Measurements from ENCODE around the gene COBLL1. TPM values are rescaled to one million over a fixed set of nuclear protein-coding genes. Genes with fewer than 3 reads are reported as not detected.

The COBLL1 gene
- total and polyA plus RNA-seq, 3 experiments from 2014 or later = not detected

DNA sequence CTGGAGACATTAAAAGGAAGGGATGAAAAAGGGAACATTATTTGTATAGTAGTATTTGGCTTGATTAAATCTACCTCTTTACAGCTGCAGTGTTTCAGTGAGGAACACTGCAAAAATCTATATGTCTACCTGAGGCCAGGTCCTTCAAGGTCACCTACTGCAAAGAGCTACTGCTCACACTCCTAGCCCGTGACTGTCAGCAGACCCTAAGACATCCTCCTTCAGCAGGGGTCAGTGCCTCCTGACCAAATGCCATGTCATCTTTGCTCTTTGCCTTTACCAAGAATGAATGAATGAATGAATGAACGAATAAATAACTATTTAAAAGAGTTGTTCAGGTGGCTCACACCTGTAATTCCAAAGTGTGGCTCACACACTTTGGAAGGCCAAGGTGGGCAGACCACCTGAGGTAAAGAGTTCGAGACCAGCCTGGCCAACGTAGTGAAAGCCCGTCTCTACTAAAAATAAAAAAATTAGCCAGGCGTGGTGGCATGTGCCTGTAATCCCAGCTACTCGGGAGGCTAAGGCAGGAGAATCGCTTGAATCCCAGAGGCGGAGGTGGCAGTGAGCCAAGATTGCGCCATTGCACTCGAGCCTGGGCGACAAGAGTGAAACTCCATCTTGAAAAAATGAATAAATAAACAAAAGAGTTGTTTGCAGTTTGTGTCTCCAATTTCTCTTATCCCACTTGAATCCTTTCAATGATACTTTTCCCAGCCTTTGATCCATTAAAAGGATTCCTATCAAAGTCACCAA is 136.0 kb downstream of the COBLL1 start:
- Histone ChIP-seq H3K4me3 (ENCODE audit: low read length) (no peak overlapping the region), H3K4me1 (ENCODE audit: insufficient read depth, low read length) (no peaks in the 10 kb centered on the region), H3K27me3 (ENCODE audit: insufficient read depth, low read length, poor library complexity, severe bottlenecking) (no peaks in the 10 kb centered on the region), H3K27ac (ENCODE audit: low read depth, low read length) (no peak overlapping the region), H3K9me3 (ENCODE audit: low read length) (no peaks in the 10 kb centered on the region), H3K36me3 (ENCODE audit: insufficient read depth, low read length) (no peaks in the 10 kb centered on the region)
- no peaks in the 10 kb centered on the region for H3K4me1 Mint-ChIP-seq
- no peak for DNase-seq
- no peaks in the 10 kb centered on the region for H3K36me3 Mint-ChIP-seq
- H3K4me3 Mint-ChIP-seq = no peak overlapping the region
- H3K27ac Mint-ChIP-seq = no peak overlapping the region
- H3K9me3 Mint-ChIP-seq = peaks cover 0 to 3% (median 2%) of the 10 kb centered on the region in 5 donors
- POLR2A ChIA-PET = no interaction called here
- CTCF ChIA-PET = no interaction called here
- H3K27me3 Mint-ChIP-seq = no peaks in the 10 kb centered on the region

DNA sequence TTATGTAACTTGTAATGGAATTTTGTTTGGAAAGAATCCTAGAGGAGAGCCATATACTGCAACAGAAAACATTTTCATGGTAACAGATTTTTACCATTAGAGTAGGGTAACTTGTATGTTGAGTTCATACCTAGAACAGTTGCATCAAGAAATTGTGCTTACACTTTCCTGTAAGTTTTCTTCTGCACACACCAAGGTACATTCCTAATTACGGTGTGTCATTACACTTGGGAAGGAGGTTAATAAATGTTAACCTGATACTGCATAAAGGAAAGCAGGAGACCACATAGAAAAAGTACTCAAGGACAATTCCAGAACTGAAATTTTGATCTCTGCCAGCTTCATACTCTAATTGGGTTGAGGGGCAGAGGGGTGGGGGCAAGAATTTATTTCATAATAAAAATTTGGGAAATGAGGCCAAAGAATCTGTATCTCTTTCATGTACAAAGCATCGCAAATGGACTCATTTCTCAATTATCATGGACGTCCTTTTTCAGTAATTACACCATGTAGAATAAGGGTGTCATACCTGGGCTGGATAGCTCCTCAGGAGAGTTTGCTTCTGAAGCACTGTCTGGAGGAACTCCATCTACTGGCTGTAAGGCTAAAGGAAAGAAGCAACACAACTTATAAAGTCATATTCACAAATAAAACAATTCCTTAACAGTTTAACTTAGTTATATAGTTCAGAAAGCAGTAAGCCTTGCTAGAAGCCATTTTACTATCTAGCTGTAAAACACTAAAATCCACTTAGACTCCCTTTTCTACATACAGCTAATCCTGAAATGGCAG is 137.5 kb downstream of the COBLL1 start:
- Mint-ChIP-seq H3K27ac (no peak overlapping the region), H3K36me3 (no peaks in the 10 kb centered on the region), H3K9me3 (peaks cover 0 to 3% (median 2%) of the 10 kb centered on the region in 5 donors), H3K4me3 (no peak overlapping the region), H3K27me3 (no peaks in the 10 kb centered on the region), H3K4me1 (no peaks in the 10 kb centered on the region)
- CTCF ChIA-PET = no interaction called here
- Histone ChIP-seq H3K36me3 (ENCODE audit: insufficient read depth, low read length) (no peaks in the 10 kb centered on the region), H3K27ac (ENCODE audit: low read depth, low read length) (no peak overlapping the region), H3K27me3 (ENCODE audit: insufficient read depth, low read length, poor library complexity, severe bottlenecking) (no peaks in the 10 kb centered on the region), H3K4me3 (ENCODE audit: low read length) (no peak overlapping the region), H3K9me3 (ENCODE audit: low read length) (no peaks in the 10 kb centered on the region), H3K4me1 (ENCODE audit: insufficient read depth, low read length) (no peaks in the 10 kb centered on the region)
- DNase-seq = no peak
- POLR2A ChIA-PET = no interaction called here

DNA sequence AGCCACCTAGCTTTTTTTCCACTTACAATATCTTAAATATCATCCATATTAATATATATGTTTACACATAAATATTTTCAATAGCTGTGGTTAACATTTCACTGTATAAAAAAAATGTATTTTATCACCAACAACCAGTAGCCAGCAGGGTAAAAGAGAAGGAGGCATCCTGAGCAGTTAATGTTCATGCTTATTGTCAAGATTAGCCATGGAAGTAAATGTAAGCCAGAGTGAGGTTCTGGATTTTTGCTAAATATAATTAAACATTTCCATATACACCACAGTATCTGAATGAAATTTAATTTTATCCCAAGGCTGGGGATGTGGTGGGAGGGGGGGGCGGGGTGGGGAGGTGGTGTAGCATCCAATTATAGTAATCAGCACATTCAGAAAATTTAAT is 140.1 kb downstream of the COBLL1 start:
- Mint-ChIP-seq H3K9me3 (peaks cover 0 to 6% (median 3%) of the 10 kb centered on the region in 5 donors), H3K27ac (no peak overlapping the region), H3K27me3 (no peaks in the 10 kb centered on the region), H3K4me3 (no peak overlapping the region), H3K36me3 (no peaks in the 10 kb centered on the region), H3K4me1 (no peaks in the 10 kb centered on the region)
- Histone ChIP-seq H3K4me1 (ENCODE audit: insufficient read depth, low read length) (no peaks in the 10 kb centered on the region), H3K36me3 (ENCODE audit: insufficient read depth, low read length) (no peaks in the 10 kb centered on the region), H3K4me3 (ENCODE audit: low read length) (no peak overlapping the region), H3K27ac (ENCODE audit: low read depth, low read length) (no peak overlapping the region), H3K27me3 (ENCODE audit: insufficient read depth, low read length, poor library complexity, severe bottlenecking) (no peaks in the 10 kb centered on the region), H3K9me3 (ENCODE audit: low read length) (no peaks in the 10 kb centered on the region)
- DNase-seq = no peak
- ChIA-PET CTCF (no interaction called here), POLR2A (no interaction called here)

DNA sequence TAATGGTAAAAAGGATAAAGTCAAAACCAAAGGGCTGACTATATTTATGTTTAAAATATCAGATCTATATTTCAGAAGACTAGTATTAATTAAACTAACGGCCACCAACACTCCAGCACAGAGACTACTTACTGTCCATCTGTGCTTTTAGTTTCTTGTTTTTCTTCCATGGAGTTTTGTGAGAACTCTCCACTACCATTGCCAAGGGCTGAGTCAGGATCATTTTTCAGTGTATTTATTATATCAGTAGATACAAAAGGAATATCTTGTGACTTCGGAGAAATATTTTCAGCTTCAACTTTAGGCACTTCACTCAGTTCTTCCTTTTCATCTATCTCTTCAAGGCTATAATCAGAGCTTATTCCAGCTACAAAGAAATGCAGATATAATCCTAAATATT is 141.2 kb downstream of the COBLL1 start:
- CTCF ChIA-PET = no interaction called here
- H3K9me3 Mint-ChIP-seq = peaks cover 0 to 8% (median 2%) of the 10 kb centered on the region in 5 donors
- H3K4me3 Mint-ChIP-seq = no peak overlapping the region

DNA sequence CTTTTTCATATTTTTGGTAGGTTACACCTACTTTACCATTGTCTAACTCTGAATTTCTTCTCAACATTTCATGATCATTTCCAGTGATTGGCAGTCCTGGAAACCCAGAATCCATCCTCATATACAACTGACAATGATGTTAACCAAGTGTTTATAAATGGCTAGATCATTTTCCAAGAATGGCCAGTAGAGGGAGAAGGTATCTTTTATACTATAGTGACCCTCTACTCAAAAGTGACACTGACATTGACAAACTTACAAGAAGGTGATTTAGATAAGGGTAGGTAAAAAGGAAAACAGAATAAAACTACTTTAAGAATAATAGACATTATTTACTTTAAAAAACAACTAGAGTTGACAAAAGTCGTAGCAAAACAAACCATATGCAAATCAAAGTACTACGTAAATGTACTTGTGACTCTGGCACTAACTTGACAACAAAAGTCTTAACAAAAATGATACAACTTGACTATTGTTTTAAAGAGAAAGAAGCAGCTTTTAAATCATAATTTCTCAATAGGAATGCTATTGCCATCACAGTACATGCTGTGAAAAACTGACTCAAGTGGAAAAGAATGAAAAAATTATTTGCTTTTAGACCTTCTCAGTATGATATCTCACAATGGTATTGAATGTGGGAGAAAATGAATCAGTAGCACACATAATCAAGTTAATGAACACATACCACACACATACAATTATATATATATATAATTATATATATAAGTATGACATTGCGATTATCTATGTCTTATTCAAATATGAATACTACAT is 143.7 kb downstream of the COBLL1 start:
- ChIA-PET CTCF (no interaction called here), POLR2A (no interaction called here)
- no peaks in the 10 kb centered on the region for H3K36me3 ChIP-seq (ENCODE audit: insufficient read depth, low read length)
- H3K4me1 Mint-ChIP-seq = no peaks in the 10 kb centered on the region
- DNase-seq = no peak
- H3K27ac ChIP-seq (ENCODE audit: low read depth, low read length) = no peak overlapping the region
- H3K9me3 ChIP-seq (ENCODE audit: low read length) = no peaks in the 10 kb centered on the region
- no peak overlapping the region for H3K4me3 ChIP-seq (ENCODE audit: low read length)
- H3K36me3 Mint-ChIP-seq = no peaks in the 10 kb centered on the region
- no peaks in the 10 kb centered on the region for H3K4me1 ChIP-seq (ENCODE audit: insufficient read depth, low read length)
- H3K27ac Mint-ChIP-seq = no peak overlapping the region
- no peaks in the 10 kb centered on the region for H3K27me3 ChIP-seq (ENCODE audit: insufficient read depth, low read length, poor library complexity, severe bottlenecking)
- H3K9me3 Mint-ChIP-seq = peaks cover 0 to 8% (median 3%) of the 10 kb centered on the region in 5 donors
- no peaks in the 10 kb centered on the region for H3K27me3 Mint-ChIP-seq
- H3K4me3 Mint-ChIP-seq = no peak overlapping the region

More for the DNA sequence above, 141.2 kb downstream of the COBLL1 start:
- H3K36me3 Mint-ChIP-seq = no peaks in the 10 kb centered on the region
- H3K9me3 ChIP-seq (ENCODE audit: low read length) = no peaks in the 10 kb centered on the region
- H3K4me1 ChIP-seq (ENCODE audit: insufficient read depth, low read length) = no peaks in the 10 kb centered on the region
- no peaks in the 10 kb centered on the region for H3K4me1 Mint-ChIP-seq
- no peaks in the 10 kb centered on the region for H3K27me3 Mint-ChIP-seq
- no peak overlapping the region for H3K27ac Mint-ChIP-seq
- POLR2A ChIA-PET = no interaction called here
- H3K27me3 ChIP-seq (ENCODE audit: insufficient read depth, low read length, poor library complexity, severe bottlenecking) = no peaks in the 10 kb centered on the region
- no peak overlapping the region for H3K4me3 ChIP-seq (ENCODE audit: low read length)
- no peaks in the 10 kb centered on the region for H3K36me3 ChIP-seq (ENCODE audit: insufficient read depth, low read length)
- no peak for DNase-seq
- no peak overlapping the region for H3K27ac ChIP-seq (ENCODE audit: low read depth, low read length)

DNA sequence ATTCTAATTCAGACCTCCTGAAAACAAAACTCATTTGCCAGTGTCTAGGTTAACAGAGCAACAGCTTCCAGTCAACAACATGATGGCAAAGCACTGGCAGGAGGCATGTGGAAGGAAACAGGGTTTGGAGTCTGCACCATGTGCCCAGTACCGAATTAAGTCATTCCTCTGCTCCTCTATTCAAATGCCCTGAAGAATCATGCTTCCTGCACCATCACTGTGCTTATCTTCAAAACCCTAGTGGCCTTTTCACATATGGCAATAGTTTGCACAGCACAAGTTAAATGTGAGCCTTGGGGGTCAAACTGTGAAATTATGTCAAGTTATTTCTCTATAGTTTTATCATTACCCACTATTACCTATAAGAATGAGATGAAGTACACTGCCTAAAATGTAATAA is 145.0 kb downstream of the COBLL1 start:
- Mint-ChIP-seq H3K4me3 (no peak overlapping the region), H3K4me1 (no peaks in the 10 kb centered on the region), H3K9me3 (peaks cover 0 to 8% (median 3%) of the 10 kb centered on the region in 5 donors), H3K36me3 (no peaks in the 10 kb centered on the region), H3K27me3 (no peaks in the 10 kb centered on the region), H3K27ac (no peak overlapping the region)
- no peak overlapping the region for H3K4me3 ChIP-seq (ENCODE audit: low read length)
- H3K36me3 ChIP-seq (ENCODE audit: insufficient read depth, low read length) = no peaks in the 10 kb centered on the region
- no peaks in the 10 kb centered on the region for H3K9me3 ChIP-seq (ENCODE audit: low read length)
- H3K27ac ChIP-seq (ENCODE audit: low read depth, low read length) = no peak overlapping the region
- H3K27me3 ChIP-seq (ENCODE audit: insufficient read depth, low read length, poor library complexity, severe bottlenecking) = no peaks in the 10 kb centered on the region
- H3K4me1 ChIP-seq (ENCODE audit: insufficient read depth, low read length) = no peaks in the 10 kb centered on the region
- CTCF ChIA-PET = no interaction called here
- POLR2A ChIA-PET = no interaction called here
- DNase-seq = no peak

DNA sequence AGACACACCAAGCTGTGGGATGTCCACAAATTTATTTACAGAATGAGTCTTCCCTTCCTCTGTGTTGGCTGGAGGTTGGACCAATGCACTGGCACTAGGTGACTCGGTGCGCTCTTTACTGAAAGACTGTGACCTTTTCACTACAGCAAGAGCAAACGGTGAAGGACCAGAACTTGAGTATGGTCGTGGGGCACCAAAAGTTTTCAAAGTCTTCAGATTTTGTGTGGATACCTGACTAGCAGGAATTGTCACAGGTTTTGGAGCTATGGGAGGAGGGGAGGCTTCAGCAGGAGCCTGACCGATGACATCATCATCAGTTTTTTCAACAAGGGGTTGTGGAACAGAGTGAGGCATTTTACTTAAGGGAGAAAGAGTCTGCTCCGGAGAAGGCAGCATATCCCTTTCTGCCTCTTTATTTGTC is 147.3 kb downstream of the COBLL1 start:
- H3K27ac Mint-ChIP-seq = no peak overlapping the region
- POLR2A ChIA-PET = no interaction called here
- no peaks in the 10 kb centered on the region for H3K4me1 Mint-ChIP-seq
- Histone ChIP-seq H3K36me3 (ENCODE audit: insufficient read depth, low read length) (no peaks in the 10 kb centered on the region), H3K9me3 (ENCODE audit: low read length) (no peaks in the 10 kb centered on the region), H3K4me3 (ENCODE audit: low read length) (no peak overlapping the region), H3K27me3 (ENCODE audit: insufficient read depth, low read length, poor library complexity, severe bottlenecking) (no peaks in the 10 kb centered on the region), H3K4me1 (ENCODE audit: insufficient read depth, low read length) (no peaks in the 10 kb centered on the region), H3K27ac (ENCODE audit: low read depth, low read length) (no peak overlapping the region)
- H3K4me3 Mint-ChIP-seq = no peak overlapping the region
- peaks cover 2 to 16% (median 3%) of the 10 kb centered on the region in 5 donors for H3K9me3 Mint-ChIP-seq
- no peak for DNase-seq
- H3K27me3 Mint-ChIP-seq = no peaks in the 10 kb centered on the region
- no peaks in the 10 kb centered on the region for H3K36me3 Mint-ChIP-seq
- CTCF ChIA-PET = no interaction called here

DNA sequence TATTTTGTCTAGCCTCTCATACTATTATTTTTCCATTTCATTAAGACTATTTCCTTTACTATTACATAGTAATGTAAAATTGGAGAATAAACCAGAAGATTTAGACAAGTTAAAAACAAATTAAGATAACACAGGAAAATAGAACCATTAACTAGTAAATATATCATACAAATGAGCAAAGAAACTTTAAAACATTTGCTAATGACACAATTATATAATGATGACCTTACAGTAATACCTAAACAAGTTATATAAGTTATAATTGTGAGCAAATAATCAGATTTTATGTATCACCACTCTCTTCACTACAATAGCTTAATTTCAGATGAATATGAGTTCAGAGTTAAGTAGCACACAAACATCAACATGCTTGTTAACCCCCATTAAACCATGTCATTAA is 147.8 kb downstream of the COBLL1 start:
- Histone ChIP-seq H3K4me1 (ENCODE audit: insufficient read depth, low read length) (no peaks in the 10 kb centered on the region), H3K36me3 (ENCODE audit: insufficient read depth, low read length) (no peaks in the 10 kb centered on the region), H3K27me3 (ENCODE audit: insufficient read depth, low read length, poor library complexity, severe bottlenecking) (no peaks in the 10 kb centered on the region), H3K27ac (ENCODE audit: low read depth, low read length) (no peak overlapping the region), H3K9me3 (ENCODE audit: low read length) (no peaks in the 10 kb centered on the region), H3K4me3 (ENCODE audit: low read length) (no peak overlapping the region)
- ChIA-PET CTCF (no interaction called here), POLR2A (no interaction called here)
- Mint-ChIP-seq H3K4me1 (no peaks in the 10 kb centered on the region), H3K9me3 (peaks cover 2 to 16% (median 3%) of the 10 kb centered on the region in 5 donors), H3K36me3 (no peaks in the 10 kb centered on the region), H3K4me3 (no peak overlapping the region), H3K27ac (no peak overlapping the region), H3K27me3 (no peaks in the 10 kb centered on the region)
- no peak for DNase-seq

Measured in CD8-positive, alpha-beta memory T cell (primary cell).